Fibroblast of villous mesenchyme (primary cell): ENCODE data around the gene RAET1L. TPM values are rescaled to one million over a fixed set of nuclear protein-coding genes. Genes with fewer than 3 reads are reported as not detected.
"Not testable (repeated sequence)": the region's sequence is repeated elsewhere in the genome, so short reads cannot be mapped to it uniquely, and the experiment has no call there.

Experiments
- DNase-seq: peaks from one replicate; pipeline ENCODE4 v3.0.0-alpha.2; 2010; ENCODE audit warnings: low read depth
- H3K4me3 ChIP-seq: 2 replicates; pipeline ENCODE4 v1.5.1; 2011; ENCODE audit warnings: low read depth, mild to moderate bottlenecking, low read length
- total RNA-seq: library from RNA; depleted of rRNA; stranded (reverse); fragments of >200 nt; gene quantifications from 2 replicates; pipeline ENCODE4 v1.2.3, GENCODE V29; 2012
- TF ChIP-seq, protein P1 (sequence below): IDR thresholded peaks from 2 replicates; pipeline ENCODE4 v1.5.1; 2012; ENCODE audit warnings: low read depth, mild to moderate bottlenecking, low read length; ENCODE audit not compliant: insufficient read depth

Gene RAET1L
- total RNA-seq, 1 donor: not detected

DNA sequence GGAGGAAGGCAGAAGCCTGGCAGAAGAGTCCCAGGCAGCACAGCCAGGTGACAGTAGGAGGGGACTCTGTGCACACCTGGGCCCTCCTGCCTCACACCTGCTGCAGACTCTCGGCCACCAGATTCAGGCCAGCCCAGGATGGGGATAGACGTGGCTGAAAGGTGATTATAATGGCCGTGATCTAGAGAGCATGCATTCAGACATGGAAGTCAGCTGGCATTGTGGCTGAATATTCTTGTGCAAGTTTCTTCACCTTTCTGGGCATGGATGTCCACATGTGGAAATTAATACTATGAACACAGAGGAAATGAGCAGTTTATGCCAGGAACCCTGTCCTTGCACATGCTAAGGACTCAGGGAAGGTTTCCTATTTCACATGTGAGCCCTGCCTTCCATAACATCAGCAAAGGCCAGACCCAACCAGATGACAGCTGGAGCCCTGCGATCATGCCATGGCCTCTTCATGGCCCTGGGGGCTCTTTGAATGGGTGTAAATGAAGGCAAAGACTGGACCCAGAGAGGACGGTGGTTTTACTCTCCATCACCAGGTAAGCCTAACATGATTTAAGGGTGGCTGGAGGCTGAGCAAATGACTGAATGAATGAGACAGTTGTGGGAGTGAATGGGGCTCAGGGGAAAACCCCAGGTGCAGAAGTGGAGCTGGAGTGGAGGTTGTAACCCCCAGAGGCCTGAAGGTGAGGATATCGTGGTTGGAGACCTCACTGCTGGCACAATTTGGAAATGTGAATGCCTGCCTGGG is 2.7 kb upstream of the RAET1L start:
- TF ChIP-seq, protein P1, sequence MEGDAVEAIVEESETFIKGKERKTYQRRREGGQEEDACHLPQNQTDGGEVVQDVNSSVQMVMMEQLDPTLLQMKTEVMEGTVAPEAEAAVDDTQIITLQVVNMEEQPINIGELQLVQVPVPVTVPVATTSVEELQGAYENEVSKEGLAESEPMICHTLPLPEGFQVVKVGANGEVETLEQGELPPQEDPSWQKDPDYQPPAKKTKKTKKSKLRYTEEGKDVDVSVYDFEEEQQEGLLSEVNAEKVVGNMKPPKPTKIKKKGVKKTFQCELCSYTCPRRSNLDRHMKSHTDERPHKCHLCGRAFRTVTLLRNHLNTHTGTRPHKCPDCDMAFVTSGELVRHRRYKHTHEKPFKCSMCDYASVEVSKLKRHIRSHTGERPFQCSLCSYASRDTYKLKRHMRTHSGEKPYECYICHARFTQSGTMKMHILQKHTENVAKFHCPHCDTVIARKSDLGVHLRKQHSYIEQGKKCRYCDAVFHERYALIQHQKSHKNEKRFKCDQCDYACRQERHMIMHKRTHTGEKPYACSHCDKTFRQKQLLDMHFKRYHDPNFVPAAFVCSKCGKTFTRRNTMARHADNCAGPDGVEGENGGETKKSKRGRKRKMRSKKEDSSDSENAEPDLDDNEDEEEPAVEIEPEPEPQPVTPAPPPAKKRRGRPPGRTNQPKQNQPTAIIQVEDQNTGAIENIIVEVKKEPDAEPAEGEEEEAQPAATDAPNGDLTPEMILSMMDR: no peak
- DNase-seq: no peak
- no peak overlapping the region for H3K4me3 ChIP-seq

DNA sequence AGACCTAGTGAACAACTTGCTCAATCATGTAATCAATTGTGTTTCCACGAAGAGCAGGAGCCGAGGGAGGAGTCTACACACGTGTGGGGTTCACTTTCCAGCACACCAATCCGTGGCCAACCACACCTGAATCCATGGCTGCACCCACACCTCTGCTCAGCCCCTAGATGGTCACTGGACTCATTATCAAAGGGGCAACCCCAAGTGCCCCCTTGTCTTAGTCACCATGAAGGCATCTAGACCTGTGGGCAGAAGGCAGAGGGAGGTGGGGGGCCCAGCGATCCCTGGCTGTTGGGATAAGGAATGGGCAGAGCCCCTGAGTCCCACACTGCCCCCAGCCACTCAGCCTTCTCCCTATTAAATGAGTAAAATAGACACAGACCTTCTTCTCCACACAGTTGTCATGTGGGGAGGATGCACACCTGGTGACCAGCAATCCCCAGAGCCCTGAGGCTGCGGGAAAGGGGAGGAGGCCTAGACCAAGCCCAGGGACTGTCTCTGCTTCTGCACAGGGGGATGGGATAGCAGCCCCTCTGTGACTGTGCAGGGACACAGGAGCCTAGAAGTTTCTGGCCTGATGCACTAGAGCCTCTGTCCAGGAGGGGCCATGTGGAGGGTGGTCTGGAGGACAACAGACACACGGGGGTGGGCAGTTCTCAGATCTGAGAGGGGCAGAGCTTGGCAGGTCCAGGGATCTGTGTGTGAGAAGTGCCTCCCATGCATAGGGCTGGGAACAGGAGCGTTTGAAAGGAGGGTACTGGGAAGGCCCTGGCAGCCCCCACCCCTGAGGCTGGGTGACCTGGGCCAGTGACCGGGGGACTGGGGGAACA is 1.9 kb upstream of the RAET1L start:
- DNase-seq: no peak
- no peak overlapping the region for H3K4me3 ChIP-seq
- TF ChIP-seq, protein P1: no peak

DNA sequence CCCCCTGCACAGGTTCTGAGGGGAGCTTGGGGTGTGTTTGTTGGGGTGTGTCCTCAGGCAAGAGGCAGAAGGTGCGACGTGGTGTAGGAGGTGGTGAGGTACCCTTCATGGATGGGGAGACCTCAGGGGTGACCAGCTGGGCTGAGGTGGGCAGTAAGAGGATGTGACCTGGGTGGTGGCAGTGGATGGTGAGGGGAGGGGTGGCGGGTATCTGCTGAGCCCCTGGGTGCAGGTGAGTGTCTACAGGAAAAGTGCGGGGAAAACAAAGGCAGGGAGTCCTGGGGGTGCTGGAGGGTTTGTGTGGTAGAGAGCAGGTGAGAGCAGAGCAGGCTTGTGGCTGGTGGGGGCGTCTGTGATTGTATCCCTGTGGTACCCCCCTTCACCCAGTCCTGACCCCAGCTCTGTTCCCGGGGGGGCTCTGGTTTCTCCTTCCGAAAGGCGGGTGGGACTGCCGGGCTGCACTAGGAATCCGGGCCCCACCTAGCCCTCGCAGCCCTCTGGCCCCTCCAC is 631 bp downstream of the RAET1L start:
- DNase-seq: no peak
- no peak overlapping the region for H3K4me3 ChIP-seq
- TF ChIP-seq, protein P1: no peak

DNA sequence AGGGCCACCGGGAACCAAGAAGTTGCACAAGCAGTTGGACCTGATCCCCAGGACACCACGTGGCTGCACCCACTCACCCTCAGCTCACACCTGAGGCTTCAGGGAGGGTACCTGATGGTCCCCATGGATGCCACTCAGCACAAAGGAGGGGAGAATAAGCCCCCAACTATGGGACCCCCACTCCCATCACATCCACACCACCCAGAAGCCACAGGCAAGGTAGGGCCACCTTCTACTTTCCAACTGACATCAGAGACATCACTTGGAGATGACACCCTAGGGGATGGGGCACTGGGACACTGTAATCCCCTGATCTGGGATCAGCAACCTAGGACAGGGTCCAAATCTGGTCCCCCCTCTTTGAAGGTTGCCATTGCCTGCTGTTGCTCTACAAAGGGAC is 1.3 kb downstream of the RAET1L start:
- not testable (repeated sequence) for DNase-seq, H3K4me3 ChIP-seq

DNA sequence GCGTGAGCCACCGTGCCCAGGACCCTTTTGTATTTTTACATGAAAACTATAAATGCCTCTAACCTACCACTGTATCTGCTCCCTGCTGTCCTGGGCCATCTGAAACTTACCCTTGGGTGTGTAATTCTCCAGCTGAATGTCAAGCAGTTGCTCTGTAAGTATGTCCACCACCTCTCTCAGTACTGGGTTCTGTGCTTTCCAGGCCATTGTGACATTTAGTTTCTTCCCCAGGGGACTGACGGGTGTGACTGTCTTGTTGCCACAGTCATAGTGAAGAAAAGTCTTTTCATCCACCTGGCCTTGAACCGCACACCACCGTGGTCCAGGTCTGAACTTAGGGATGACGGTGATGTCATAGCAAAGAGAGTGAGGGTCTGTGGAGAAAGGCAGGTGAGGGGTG is 3.5 kb downstream of the RAET1L start:
- DNase-seq, H3K4me3 ChIP-seq: not testable (repeated sequence)

DNA sequence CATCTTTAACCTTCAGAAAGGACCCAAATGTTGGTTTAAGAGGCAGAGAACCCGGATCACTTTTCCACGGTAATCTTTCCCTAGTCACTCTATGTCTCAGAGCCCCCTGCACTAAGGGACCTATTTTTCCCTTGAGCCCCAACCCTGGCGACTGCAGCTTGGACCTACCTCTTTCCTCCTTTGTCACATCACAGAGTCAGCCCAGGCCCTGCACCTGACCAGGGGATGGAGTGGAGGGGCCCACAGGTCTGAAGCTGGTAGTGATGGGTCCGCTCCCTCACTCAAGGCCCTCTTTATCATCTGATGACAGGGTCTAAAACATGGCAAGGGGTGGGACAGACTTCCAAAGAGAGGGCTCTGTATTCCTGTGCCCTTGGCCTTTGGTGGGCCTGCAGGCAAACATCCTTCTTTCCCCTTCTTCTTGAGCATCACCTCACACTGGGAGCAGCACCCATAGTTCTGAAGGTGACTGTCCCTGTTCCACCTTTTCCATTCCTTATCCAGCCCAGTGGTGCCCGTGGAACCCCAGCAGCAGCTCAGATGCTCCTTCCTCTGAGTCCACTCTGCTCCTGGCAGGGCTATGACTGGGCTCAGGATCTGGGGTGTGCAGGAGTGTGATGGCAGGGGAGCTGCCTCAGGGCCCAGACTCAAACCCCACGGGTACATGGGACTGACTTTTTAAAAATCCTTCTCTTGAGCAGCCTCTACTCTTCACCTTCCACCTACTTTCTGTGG is 6.3 kb downstream of the RAET1L start:
- no peak for DNase-seq
- H3K4me3 ChIP-seq: no peak overlapping the region
- TF ChIP-seq, protein P1: no peak

DNA sequence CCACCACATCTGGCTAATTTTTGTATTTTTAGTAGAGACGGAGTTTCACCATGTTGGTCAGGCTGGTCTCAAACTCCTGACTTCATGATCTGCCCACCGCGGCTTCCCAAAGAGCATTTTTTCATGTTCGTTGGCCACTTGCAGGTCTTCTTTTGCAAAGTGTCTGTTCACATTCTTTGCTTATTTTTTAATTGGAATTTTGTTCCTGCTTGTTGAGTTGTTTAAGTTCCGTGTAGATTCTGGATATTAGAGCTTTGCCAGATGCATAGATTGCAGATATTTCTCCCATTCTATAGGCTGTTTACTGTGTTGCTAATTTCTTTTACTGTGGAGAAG is 8.2 kb downstream of the RAET1L start:
- DNase-seq, H3K4me3 ChIP-seq: not testable (repeated sequence)
- TF ChIP-seq, protein P1: peak; percentile 20
